ENCODE data around the gene SLC36A4.
A peak's percentile ranks its signal among the peaks of the same experiment; 100 is the strongest.

Gene SLC36A4

DNA sequence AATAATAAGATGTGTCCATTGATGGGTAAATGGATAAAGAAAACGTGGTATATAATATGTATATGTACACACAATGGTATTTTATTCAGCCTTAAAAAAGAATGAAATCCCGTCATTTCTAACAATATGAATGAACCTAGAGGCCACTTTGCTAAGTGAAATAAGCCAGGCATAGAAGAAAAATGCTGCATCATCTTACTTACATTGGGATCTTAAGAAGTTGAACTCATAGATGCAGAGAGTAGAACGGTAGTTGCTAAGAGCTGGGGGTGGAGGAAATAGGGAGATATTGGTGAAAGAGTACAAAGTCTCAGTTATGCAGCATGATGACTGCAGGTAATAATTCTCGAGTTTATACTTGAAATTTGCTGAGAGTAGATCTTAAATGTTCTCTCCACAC lies 14.3 kb upstream of the SLC36A4 start:
- DNase-seq (ENCODE audit: low read depth): no peak
- H3K4me3 ChIP-seq (ENCODE audit: low read depth, low read length): no peak overlapping the region
- no peak for TF ChIP-seq CTCF (IDR thresholded peaks at IDR 0.05; ENCODE audit: insufficient read depth, low read depth, low read length, missing control alignments)

DNA sequence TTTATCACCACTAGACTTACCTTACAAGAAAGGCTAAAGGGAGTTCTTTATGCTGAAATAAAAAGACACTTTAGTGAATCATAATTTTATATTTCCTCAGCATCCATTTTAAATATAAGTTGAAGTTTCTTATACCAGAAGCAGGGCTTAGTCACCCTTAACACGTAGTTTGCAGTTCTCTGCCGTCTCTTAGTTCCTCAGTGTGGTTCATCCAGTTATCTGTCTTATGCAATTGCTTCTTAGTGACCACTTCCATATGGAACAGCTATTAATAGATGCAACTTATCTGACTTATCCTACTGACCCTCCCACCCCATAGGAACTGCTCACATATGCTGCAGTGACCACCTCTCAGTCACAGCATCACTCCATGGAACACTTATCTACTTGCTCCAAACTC lies 11.7 kb upstream of the SLC36A4 start:
- no peak overlapping the region for H3K4me3 ChIP-seq (ENCODE audit: low read depth, low read length)
- TF ChIP-seq CTCF (IDR thresholded peaks at IDR 0.05; ENCODE audit: insufficient read depth, low read depth, low read length, missing control alignments): no peak
- DNase-seq (ENCODE audit: low read depth): no peak

DNA sequence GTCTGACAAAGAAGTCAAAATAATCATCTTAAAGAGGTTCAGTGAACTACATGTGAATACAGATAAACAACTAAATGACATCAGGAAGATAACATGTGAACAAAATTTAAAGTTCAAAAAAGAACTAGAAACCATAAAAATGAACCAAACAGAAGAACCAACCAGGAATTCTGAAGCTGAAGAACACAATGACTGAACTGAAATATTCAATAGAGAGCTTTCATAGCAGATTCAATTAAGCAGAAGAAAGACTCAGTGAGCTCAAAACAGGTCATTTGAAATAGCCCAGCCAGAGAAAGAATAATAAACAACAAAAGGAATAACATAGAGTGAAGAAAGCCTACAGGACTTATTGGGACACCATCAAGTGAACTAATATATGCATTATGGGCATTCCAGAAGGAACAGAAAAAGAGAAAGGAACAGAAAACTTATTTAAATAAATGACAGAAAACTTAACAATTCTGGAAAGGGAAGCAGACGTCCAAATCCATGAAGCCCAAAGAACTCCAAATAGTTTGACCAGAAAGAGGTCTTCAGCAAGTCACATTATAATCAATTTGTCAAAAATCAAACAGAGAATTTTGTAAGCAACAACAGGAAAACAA lies 11.0 kb upstream of the SLC36A4 start:
- H3K4me3 ChIP-seq (ENCODE audit: low read depth, low read length): no peak overlapping the region

DNA sequence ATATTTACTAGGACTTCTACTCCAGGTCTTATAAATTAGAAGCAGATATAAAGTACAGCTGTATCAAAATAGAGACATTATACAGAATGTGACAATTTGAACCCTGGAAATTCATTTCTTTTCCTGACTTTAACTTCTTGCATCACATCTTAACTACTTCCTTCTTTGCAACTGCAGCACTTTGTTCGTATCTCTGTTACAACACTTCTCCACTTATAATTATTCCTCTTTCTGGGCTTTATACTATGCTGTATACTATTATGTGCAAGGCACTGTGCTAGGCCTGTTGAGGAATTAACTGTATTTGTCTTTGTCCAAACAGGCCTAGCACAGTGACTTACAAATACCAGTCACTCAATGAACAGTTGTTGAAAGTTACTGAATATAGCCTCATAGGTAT lies 1.8 kb upstream of the SLC36A4 start:
- DNase-seq (ENCODE audit: low read depth): no peak
- no peak for TF ChIP-seq CTCF (IDR thresholded peaks at IDR 0.05; ENCODE audit: insufficient read depth, low read depth, low read length, missing control alignments)
- no peak overlapping the region for H3K4me3 ChIP-seq (ENCODE audit: low read depth, low read length)

More for the DNA sequence above, 11.0 kb upstream of the SLC36A4 start:
- DNase-seq (ENCODE audit: low read depth): no peak
- no peak for TF ChIP-seq CTCF (IDR thresholded peaks at IDR 0.05; ENCODE audit: insufficient read depth, low read depth, low read length, missing control alignments)

DNA sequence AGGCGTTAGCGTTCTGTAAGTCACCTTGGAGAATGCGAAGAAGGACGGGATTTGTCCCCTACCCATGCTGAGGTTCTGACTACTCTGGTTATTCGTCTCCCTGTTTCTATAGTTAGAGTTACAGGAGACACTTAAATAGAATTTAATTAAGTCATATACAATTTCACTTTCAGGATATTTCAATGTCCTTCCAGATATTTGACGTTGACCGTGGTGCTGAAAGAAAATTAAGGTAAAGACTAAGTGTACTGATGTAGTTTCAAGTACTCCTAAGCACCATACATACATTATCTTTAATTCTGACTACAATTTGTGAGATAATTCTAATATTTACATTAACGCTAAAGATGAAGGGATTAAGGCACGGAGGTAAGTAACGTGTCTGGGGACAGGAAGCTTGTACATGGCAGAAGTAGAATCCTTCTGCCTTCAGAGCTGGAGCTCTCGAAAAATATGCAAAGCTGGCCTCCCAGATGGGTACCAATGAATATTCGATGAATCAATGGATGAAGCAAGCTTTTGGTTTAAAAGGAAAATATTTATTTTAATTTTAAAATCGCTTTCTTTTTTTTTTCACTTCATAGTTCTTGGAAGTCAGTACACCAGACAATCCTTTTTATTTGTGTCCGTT lies 539 bp upstream of the SLC36A4 start:
- no peak for TF ChIP-seq CTCF (IDR thresholded peaks at IDR 0.05; ENCODE audit: insufficient read depth, low read depth, low read length, missing control alignments)
- no peak for DNase-seq (ENCODE audit: low read depth)
- H3K4me3 ChIP-seq (ENCODE audit: low read depth, low read length): peak overlapping the region; percentile 85

GRCh38 chr11:93196816-93197379 lies 893 bp downstream of the SLC36A4 start:
- peak; percentile 22 for TF ChIP-seq CTCF (IDR thresholded peaks at IDR 0.05; ENCODE audit: insufficient read depth, low read depth, low read length, missing control alignments)
- DNase-seq (ENCODE audit: low read depth): peak; percentile 9
- H3K4me3 ChIP-seq (ENCODE audit: low read depth, low read length): peak overlapping the region; percentile 85
